IPS-18c (cell line): ENCODE measurements around the gene LGALS12.
"Not testable (repeated sequence)": the region's sequence is repeated elsewhere in the genome, so short reads cannot be mapped to it uniquely, and the experiment has no call there.

Experiments
- H3K4me3 ChIP-seq: 2 replicates; pipeline ENCODE4 v1.7.0; 2013; ENCODE audit warnings: low read depth, mild to moderate bottlenecking, low read length, moderate library complexity; ENCODE audit not compliant: insufficient read depth
- H3K9me3 ChIP-seq: one replicate; pipeline ENCODE4 v1.6.1; 2013; ENCODE audit warnings: mild to moderate bottlenecking, low read length, moderate library complexity; ENCODE audit not compliant: control insufficient read depth, insufficient read depth

Gene LGALS12

DNA sequence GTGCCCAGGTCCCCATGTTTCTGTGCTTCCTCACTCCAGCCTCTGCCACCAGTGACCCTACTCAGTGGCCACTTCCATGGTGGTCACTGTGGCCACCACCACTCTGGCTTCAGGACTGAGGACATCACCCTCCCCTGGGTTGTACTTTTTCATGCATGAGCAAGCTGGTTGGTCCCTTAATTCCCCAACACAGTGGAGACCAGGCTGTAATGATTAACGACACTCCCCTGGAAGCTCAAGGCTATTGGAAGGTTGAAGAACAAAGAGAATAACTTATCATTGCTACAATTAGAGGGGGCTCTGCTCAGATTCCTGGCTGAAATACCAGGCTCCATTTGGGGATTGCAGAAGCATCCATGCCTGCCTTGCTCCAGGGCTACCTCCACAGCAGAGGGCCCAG is 41.2 kb downstream of the LGALS12 start:
- H3K9me3 ChIP-seq: peaks cover 5% of the 10 kb centered on the region
- H3K4me3 ChIP-seq: no peak overlapping the region

DNA sequence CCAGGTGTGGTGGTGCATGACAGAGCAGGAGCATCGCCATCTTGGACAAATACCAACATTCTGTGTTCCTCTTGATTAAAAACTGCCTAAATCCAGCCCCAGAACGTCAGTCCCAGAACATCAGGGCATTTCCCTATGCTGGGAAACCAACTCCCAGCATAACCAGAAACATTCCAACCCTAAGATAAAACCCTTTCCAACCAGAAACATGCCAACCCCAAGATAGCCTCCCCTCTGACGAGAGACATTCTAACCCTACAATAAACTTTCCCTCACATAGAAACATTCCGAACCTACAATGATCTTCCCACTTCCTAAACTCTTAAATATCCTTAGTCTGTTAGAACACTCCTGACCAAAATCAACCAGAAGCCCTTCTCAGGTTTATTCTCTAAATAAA is 42.3 kb downstream of the LGALS12 start:
- Histone ChIP-seq H3K9me3 (peaks cover 4% of the 10 kb centered on the region), H3K4me3 (no peak overlapping the region)

DNA sequence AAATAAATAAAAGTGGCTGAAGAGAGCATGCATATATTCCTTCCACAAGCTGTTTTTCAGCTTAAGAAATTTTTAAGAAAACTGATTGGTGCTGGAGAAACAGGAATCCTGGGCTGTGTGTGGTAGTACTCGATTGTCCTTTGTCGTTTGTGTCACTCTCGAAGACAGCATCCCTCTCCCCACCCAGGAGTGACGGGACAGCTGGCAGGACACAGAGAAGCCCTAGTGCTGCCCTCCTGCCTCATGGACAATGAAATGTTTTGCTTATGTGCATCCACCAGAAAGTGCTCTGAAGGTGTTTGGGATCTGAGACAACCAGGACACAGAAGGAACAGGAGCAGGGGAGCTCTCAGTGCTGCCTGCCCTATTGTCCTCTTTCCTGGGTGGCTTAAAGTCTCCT is 43.5 kb downstream of the LGALS12 start:
- peaks cover 2% of the 10 kb centered on the region for H3K9me3 ChIP-seq

DNA sequence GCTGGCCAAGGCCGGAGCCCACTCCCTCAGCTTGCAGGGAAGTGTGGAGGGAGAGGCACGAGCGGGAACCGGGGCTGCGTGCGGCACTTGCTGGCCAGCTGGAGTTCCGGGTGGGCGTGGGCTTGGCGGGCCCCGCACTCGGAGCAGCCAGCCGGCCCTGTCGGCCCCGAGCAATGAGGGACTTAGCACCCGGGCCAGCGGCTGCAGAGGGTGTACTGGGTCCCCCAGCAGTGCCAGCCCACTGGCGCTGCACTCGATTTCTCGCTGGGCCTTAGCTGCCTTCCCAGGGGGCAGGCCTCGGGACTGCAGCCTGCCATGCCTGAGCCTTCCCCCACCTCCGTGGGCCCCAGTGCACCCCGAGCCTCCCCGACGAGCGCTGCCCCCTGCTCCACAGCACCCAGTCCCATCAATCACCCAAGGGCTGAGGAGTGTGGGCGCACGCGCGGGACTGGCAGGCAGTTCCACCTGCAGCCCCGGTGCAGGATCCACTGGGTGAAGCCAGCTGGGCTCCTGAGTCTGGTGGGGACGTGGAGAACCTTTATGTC is 44.3 kb downstream of the LGALS12 start:
- not testable (repeated sequence) for H3K9me3 ChIP-seq, H3K4me3 ChIP-seq

More for the DNA sequence above, 43.5 kb downstream of the LGALS12 start:
- no peak overlapping the region for H3K4me3 ChIP-seq

DNA sequence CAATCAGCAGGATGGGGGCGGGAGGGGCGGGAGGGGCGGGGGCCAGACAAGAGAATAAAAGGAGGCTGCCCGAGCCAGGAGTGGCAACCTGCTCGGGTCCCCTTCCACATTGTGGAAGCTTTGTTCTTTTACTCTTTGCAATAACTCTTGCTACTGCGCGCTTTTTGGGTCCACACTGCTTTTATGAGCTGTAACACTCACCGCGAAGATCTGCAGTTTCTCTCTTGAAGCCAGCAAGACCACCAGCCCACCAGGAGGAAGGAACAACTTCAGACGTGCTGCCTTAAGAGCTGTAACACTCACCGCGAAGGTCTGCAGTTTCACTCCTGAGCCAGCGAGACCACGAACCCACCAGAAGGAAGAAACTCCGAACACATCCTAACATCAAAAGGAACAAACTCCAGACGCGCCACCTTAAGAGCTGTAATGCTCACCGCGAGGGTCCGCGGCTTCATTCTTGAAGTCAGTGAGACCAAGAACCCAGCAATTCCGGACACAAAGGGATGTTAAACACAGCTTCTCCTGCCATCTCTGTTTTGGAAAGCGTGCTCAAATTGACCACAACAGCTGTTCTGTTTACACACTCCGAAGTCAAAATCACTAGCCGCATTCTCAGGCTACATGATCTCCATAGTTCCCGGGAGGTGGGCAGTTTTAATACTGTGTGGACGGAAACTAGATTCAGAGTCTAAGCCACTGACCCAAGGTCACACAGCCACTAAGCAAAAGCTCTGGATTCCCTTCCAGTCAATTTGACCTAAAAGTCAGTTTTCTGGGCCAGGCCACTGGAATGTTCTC is 45.4 kb downstream of the LGALS12 start:
- Histone ChIP-seq H3K4me3 (no peak overlapping the region), H3K9me3 (peaks cover 2% of the 10 kb centered on the region)

DNA sequence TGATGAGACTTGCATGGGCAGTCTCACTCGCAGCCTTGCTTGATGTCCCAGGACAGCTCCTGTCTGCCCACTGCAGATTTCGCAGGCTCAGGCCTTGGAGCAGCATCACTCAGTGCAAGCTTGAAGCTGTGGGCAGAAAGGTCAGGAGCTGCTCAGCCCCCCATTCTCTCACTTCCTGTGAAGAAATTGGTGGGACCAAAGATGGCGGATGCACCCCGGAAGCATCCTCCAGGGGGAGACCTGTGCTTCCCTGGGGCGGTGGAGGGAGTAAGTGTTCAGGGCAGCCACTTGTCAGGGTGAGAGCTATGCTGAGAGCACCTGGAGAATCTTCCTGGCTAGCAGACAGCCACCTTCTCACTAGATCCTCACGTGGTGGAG is 46.0 kb downstream of the LGALS12 start:
- peaks cover 2% of the 10 kb centered on the region for H3K9me3 ChIP-seq
- H3K4me3 ChIP-seq: no peak overlapping the region

DNA sequence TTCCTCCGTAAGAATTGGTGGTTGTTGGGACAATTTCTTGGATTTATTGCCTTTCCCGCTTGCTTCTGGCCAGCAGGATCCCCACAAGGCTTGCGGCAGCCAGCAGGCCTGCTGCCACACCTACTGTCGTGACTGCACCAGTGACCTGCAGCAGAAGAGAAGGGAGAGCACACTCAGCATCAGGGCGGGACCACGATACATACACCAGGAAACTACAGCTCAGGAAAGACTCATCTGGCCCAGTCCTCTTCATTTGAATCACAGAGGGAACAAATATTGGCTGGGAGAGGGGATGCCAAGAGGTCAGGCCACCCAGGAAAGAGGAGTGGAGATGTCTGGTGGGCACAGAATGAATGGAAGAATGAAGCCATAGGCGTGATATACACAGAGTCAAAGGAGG is 47.0 kb downstream of the LGALS12 start:
- H3K9me3 ChIP-seq: no peaks in the 10 kb centered on the region
- no peak overlapping the region; the same call in 1 of the 2 replicates for H3K4me3 ChIP-seq

GRCh38 chr11:63553759-63554158 is 47.9 kb downstream of the LGALS12 start:
- Histone ChIP-seq H3K9me3 (no peaks in the 10 kb centered on the region), H3K4me3 (no peak overlapping the region)

DNA sequence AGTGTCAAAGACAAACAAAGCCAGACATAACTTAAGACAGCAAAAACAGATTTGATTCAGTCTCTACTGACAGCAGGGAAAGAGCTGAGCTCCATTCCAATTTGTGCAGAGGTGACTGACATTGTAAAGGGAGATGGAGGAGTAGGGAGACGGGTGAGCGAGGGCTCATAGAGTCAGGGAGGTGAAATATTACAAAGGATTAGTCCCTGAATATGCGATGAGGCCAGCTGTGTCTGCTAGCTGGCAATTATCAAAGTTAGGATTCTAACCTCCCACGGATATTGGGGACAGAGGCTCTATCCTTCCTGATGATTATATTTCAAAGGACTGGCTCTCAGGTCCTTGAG is 49.0 kb downstream of the LGALS12 start:
- Histone ChIP-seq H3K9me3 (no peaks in the 10 kb centered on the region), H3K4me3 (no peak overlapping the region)

GRCh38 chr11:63556404-63557013 is 50.6 kb downstream of the LGALS12 start:
- H3K4me3 ChIP-seq: no peak overlapping the region

DNA sequence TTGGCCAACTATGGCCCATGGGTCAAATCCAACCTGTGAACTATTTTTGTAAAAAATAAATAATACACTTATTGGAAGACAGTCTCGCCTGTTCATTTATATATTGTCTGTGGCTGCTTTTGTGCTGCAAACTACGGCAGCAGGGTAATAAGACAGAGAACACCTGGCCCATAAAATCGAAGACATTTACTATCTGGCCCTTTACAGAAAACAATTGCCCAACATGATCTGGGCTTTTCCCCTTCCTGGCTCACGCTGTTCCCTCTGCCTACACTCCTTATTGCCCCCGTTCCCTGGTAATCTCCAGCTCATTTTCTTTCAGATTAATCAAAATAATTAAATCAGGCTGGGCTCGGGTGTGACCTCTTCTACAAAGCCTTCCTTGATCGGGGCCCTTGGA is 51.7 kb downstream of the LGALS12 start:
- Histone ChIP-seq H3K9me3 (no peaks in the 10 kb centered on the region), H3K4me3 (no peak overlapping the region)

More at GRCh38 chr11:63556404-63557013, 50.6 kb downstream of the LGALS12 start:
- no peaks in the 10 kb centered on the region for H3K9me3 ChIP-seq

- no peak overlapping the region for H3K4me3 ChIP-seq
- no peaks in the 10 kb centered on the region for H3K9me3 ChIP-seq
These were observed 52.7 kb downstream of the LGALS12 start for GRCh38 chr11:63558459-63559157.

DNA sequence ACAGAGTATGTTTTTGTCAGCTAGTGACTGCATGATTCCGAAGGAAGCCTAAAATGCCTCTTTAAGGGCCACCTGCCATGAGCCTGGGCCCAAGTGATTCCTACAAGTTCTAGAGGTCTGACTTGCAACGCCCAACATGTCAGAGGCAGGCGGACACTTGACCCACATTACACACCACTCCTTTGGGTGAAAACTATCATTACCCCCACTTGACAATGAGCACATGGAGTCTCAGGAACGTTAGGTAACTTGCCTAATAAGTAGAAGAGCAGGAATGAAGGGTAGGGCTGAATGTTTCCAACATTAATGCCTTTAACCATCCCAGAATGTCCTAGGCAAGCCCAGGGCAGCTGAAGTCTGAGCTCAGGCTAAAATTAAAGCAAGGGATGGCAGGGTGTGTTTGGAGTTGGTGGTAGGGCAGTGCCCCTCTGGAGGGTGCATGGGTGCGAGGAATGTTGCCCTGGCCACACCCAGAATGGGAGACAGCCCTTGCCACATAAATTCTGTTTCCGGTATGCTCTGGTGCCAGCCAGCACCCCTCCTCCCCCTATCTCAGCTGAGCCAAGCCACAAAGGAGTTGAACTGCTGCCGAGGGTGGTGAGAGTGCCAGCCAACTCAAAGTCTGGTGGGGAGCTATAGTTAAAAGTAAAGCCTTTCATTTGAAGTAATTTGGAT is 54.8 kb downstream of the LGALS12 start:
- H3K4me3 ChIP-seq: no peak overlapping the region

GRCh38 chr11:63563201-63564055 is 57.5 kb downstream of the LGALS12 start, which contains the start of gene PLAAT2:
TSS of gene PLAAT2 (minus strand) at chr11:63563379. CDS start at chr11:63563324, 55 bp downstream.
- Histone ChIP-seq H3K9me3 (no peaks in the 10 kb centered on the region), H3K4me3 (no peak within 1 kb of the TSS)

More for the DNA sequence above, 54.8 kb downstream of the LGALS12 start:
- no peaks in the 10 kb centered on the region for H3K9me3 ChIP-seq

- H3K4me3 ChIP-seq: no peak overlapping the region
- no peaks in the 10 kb centered on the region for H3K9me3 ChIP-seq
These were observed 58.3 kb downstream of the LGALS12 start for GRCh38 chr11:63564056-63564774.

DNA sequence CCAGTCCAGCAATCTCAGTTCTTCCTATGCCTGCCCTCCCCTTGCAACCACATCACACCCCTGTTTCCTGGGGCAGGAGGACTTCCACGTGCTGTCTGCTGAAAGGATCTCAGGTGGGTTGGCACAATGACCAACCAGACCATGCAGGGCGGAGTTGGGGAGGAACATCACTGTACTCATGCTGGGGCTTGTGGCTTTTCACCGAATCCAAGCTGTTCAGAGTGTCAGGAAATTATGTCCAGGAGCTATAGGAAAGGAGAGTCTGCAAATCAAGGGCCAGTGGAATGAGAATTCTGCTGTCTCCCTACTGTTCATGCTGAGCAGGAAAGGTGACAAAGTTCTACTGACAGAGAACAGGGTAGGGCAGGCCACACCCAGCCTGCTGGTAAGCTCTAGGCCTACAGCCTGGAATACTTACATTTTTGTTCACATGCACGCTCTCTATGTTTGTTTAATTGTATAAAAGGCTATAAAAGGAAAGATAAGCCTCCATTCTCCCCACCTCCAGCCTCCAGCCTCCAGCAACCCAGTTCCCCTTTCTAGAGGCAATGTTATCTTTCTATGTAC is 59.0 kb downstream of the LGALS12 start:
- no peaks in the 10 kb centered on the region for H3K9me3 ChIP-seq

More for the DNA sequence above, 59.0 kb downstream of the LGALS12 start:
- H3K4me3 ChIP-seq: no peak overlapping the region
